Measurements from ENCODE around the gene TNFSF4.
"Not testable (repeated sequence)": the region's sequence is repeated elsewhere in the genome, so short reads cannot be mapped to it uniquely, and the experiment has no call there.

Gene TNFSF4

DNA sequence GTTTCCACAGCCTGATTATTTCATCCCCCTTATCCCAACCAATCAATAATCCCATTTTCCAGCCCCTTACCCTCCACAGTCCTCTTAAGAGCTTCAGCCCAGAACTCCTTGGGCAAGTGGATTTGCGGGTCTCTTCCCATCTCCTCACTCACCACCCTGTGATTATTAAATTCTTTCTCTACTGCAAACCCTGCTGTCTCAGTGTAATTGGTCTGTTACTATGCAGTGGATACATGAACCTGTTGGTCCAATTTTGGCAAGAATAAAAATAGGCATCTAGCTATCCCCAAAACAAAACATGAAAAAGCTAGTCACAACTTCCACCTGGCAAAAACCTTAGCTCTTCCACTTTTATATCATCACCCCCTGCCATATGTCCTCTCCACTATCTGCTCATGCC is 36.2 kb upstream of the TNFSF4 start:
- DNase-seq (ENCODE audit: extremely low read depth, low read depth), result no peak
- TF ChIP-seq, protein P1, sequence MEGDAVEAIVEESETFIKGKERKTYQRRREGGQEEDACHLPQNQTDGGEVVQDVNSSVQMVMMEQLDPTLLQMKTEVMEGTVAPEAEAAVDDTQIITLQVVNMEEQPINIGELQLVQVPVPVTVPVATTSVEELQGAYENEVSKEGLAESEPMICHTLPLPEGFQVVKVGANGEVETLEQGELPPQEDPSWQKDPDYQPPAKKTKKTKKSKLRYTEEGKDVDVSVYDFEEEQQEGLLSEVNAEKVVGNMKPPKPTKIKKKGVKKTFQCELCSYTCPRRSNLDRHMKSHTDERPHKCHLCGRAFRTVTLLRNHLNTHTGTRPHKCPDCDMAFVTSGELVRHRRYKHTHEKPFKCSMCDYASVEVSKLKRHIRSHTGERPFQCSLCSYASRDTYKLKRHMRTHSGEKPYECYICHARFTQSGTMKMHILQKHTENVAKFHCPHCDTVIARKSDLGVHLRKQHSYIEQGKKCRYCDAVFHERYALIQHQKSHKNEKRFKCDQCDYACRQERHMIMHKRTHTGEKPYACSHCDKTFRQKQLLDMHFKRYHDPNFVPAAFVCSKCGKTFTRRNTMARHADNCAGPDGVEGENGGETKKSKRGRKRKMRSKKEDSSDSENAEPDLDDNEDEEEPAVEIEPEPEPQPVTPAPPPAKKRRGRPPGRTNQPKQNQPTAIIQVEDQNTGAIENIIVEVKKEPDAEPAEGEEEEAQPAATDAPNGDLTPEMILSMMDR (IDR thresholded peaks at IDR 0.05; ENCODE audit: low read depth, low read length, missing control alignments), result no peak
- H3K4me3 ChIP-seq (replicated peaks; ENCODE audit: low read depth, low read length), result no peak overlapping the region

DNA sequence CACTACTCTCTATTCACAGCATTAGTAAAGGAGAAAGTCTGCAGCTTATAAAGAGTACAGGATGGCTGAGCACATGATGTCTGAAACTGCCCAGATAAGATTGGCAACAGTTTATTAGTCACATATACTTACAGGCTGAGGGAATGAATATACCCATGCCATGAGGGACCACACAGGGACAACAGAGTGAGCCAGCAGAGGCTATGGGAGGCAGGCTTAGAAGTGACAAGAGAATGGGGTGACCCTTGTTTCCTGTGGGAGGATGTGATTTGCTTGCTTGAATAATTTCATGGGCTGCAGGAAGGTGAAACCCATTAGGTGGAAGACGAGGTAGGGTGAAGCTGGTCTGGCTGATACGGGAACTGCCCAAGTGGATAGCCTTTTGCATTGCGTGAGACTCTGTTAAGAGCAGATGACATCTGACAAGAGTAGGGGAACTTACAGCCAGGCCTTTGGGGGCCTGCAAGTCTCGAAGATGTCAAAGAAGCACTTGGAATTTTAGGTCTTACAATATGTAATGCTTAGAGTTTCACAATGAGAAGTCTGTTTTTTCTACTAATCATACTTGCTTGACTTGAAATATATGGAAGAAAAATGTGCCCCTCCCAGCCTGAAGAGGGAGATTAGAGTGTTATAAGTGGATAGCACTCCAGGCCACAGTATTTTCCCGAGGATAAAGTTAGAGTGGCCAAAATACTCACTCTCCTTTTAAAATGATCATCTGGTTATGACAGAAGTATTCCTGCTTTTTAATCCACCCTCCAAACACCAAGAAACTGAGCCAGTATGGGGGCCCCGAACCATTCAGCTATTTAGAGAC is 34.6 kb upstream of the TNFSF4 start:
- H3K4me3 ChIP-seq (replicated peaks; ENCODE audit: low read depth, low read length), result no peak overlapping the region
- no peak for DNase-seq (ENCODE audit: extremely low read depth, low read depth)
- TF ChIP-seq, protein P1 (IDR thresholded peaks at IDR 0.05; ENCODE audit: low read depth, low read length, missing control alignments), result no peak

DNA sequence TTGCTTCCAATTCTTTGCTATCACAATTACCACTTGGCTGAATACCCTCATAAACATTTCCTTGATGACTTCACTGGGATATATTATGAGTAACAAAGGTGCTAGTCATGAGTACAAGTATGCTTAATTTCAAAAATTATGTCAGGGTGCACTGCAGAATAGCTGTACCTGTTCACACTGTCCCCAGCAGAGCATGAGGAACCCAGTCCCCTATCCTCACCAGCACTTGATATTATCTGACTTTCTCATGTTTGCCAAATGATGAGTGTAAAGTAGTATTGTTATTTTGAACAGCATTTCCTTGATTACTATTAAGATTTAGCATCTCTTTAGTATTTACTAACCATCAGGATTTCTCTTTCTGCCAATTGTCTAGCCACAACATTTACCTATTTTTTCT is 33.5 kb upstream of the TNFSF4 start:
- TF ChIP-seq, protein P1 (IDR thresholded peaks at IDR 0.05; ENCODE audit: low read depth, low read length, missing control alignments), result no peak
- no peak for DNase-seq (ENCODE audit: extremely low read depth, low read depth)
- no peak overlapping the region for H3K4me3 ChIP-seq (replicated peaks; ENCODE audit: low read depth, low read length)

DNA sequence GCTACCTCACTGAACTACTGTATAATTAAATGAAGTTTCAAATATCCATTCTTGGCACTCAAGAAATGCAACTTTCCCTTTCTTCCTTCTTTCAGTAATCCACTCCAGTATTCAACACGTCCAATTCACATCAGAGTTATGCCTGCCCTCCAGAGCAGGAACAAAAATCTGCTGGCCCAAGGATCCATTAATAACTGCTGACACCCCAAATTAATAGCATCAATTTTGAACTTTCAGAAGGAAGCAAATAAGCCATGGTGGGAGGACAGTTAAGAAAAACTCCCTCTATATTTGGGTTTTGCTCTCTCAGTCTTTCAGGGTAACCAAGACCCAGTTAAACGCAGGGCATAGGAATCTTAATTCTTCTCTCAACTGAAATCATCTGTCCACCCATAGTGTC is 31.9 kb upstream of the TNFSF4 start:
- H3K4me3 ChIP-seq (replicated peaks; ENCODE audit: low read depth, low read length), result no peak overlapping the region
- no peak for DNase-seq (ENCODE audit: extremely low read depth, low read depth)
- TF ChIP-seq, protein P1 (IDR thresholded peaks at IDR 0.05; ENCODE audit: low read depth, low read length, missing control alignments), result no peak

DNA sequence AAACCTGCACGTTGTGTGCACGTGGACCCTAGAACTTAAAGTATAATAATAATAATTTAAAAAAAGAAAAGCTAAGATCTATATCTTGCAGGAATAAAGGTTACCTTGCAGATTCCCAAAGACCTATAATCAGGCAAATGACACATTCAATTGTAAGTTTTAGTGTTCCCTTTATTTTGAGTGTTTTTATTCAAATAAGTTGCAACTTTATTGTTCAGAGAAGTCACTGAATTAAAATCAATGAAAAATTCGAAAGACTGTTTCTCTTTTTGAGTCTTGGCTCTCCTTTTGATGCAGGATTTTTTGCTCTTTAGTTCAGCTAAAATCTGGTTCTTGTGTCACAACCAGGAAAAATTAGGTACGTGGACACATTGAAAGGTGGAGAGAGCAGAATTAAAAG is 27.8 kb upstream of the TNFSF4 start:
- DNase-seq (ENCODE audit: extremely low read depth, low read depth), result no peak
- no peak overlapping the region for H3K4me3 ChIP-seq (replicated peaks; ENCODE audit: low read depth, low read length)
- TF ChIP-seq, protein P1 (IDR thresholded peaks at IDR 0.05; ENCODE audit: low read depth, low read length, missing control alignments), result no peak

DNA sequence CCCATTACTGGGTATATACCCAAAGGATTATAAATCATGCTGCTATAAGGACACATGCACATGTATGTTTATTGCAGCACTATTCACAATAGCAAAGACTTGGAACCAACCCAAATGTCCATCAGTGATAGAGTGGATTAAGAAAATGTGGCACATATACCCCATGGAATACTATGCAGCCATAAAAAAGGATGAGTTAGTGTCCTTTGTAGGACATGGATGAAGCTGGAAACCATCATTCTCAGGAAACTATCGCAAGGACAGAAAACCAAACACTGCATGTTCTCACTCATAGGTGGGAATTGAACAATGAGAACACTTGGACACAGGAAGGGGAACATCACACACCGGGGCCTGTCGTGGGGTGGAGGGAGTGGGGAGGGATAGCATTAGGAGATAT is 27.3 kb upstream of the TNFSF4 start:
- not testable (repeated sequence) for H3K4me3 ChIP-seq (replicated peaks; ENCODE audit: low read depth, low read length); DNase-seq (ENCODE audit: extremely low read depth, low read depth)

DNA sequence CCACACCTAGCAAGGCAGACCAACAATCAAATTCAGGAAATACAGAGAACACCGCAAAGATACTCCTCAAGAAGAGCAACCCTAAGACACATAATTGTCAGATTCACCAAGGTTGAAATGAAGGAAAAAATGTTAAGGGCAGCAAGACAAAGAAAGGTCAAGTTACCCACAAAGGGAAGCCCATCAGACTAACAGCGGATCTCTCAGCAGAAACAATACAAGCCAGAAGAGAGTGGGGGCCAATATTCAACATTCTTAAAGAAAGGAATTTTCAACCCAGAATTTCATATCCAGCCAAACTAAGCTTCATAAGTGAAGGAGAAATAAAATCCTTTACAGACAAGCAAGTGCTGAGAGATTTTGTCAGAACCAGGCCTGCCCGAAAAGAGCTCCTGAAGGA is 21.9 kb upstream of the TNFSF4 start:
- H3K4me3 ChIP-seq (replicated peaks; ENCODE audit: low read depth, low read length); DNase-seq (ENCODE audit: extremely low read depth, low read depth): not testable (repeated sequence)

DNA sequence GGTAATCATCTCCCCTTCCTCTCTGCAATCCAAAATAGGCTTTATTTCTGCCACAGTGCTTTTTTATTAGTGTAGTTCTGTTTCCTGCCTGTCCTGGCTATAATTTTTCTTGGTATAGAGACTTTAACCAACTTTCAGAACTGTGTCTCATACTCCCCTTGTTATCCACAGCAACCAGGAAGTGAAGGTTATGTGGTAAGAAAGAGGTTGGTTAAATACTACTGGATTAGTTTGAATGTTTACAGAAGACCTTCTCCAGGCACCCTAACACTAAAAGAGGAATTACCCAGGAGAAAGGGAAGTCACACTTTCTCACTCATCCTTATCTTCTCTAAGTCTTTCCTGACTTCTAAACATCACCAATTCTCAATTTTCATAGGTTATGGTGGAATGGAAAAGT is 17.8 kb upstream of the TNFSF4 start:
- DNase-seq (ENCODE audit: extremely low read depth, low read depth), result no peak
- no peak overlapping the region for H3K4me3 ChIP-seq (replicated peaks; ENCODE audit: low read depth, low read length)
- TF ChIP-seq, protein P1 (IDR thresholded peaks at IDR 0.05; ENCODE audit: low read depth, low read length, missing control alignments), result no peak

All from HFF-Myc (cell line).